T-cell (primary cell): ENCODE data around the gene RADIL. TPM values are rescaled to one million over a fixed set of nuclear protein-coding genes. Genes with fewer than 3 reads are reported as not detected.

ENCODE experiments used
- ATAC-seq, 4 experiments: fragments of 200-7000 bp in 3 of 4; fragments of 150-1000 bp in 1 of 4; cut with Tn5 transposase; replicated peaks in 1 of 4; 1 replicate in 3 of 4; 2 replicates in 1 of 4; pipeline ENCODE4 v1.10.0; 2021; ENCODE audit warnings: moderate library complexity in 3 of 4, mild to moderate bottlenecking in 2 of 4, moderate number of reproducible peaks in 1 of 4
- CTCF ChIA-PET, 2 donors: fragments of 300-600 bp; sonication (Branson Sonifier 250); formaldehyde crosslinking; loops; one replicate each; lab custom pipeline; 2022; ENCODE audit warnings: antibody characterized with exemption in 2 of 2; lab: Charles Lee
- POLR2A ChIA-PET, 2 donors: fragments of 300-600 bp; sonication (Branson Sonifier 250); formaldehyde crosslinking; loops; one replicate each; lab custom pipeline; 2022; ENCODE audit warnings: antibody characterized with exemption in 2 of 2; lab: Charles Lee
- DNase-seq, 35 experiments: peaks; one replicate each; pipeline versions ENCODE4 v3.0.0 to v3.0.0-alpha.2; 2013 to 2023
- H3K27ac ChIP-seq: one replicate; pipeline ENCODE4 v1.5.1; 2013; ENCODE audit warnings: low read length
- H3K27me3 ChIP-seq, 2 experiments: replicated peaks in 1 of 2; 1 replicate in 1 of 2; 2 replicates in 1 of 2; pipeline versions ENCODE4 v1.6.1 to v1.7.0; 2013; ENCODE audit warnings: low read length in 1 of 2, mixed read lengths in 1 of 2; ENCODE audit not compliant: control insufficient read depth in 2 of 2, insufficient read depth in 2 of 2; ENCODE audit errors: extremely low read depth in 1 of 2
- H3K36me3 ChIP-seq, 2 donors: 1 replicate in 1 of 2; 2 replicates in 1 of 2; pipeline versions ENCODE4 v1.6.1 to v1.7.0; 2013; ENCODE audit warnings: low read length in 1 of 2; ENCODE audit not compliant: control insufficient read depth in 2 of 2, insufficient read depth in 1 of 2; ENCODE audit errors: extremely low read depth in 1 of 2
- H3K4me1 ChIP-seq, 2 experiments: 1 replicate in 1 of 2; 2 replicates in 1 of 2; pipeline versions ENCODE4 v1.6.1 to v1.7.0; 2013; ENCODE audit warnings: low read length in 2 of 2, mixed read lengths in 1 of 2; ENCODE audit not compliant: insufficient read depth in 2 of 2, control insufficient read depth in 1 of 2; ENCODE audit errors: extremely low read depth in 1 of 2
- H3K4me3 ChIP-seq, 2 donors: 1 replicate in 1 of 2; 2 replicates in 1 of 2; pipeline versions ENCODE4 v1.5.1 to v1.7.0; 2013; ENCODE audit warnings: mild to moderate bottlenecking in 2 of 2, low read length in 1 of 2, moderate library complexity in 1 of 2; ENCODE audit not compliant: control insufficient read depth in 1 of 2; ENCODE audit errors: extremely low read depth in 1 of 2
- H3K9me3 ChIP-seq: 2 replicates; pipeline ENCODE4 v1.7.0; 2013
- H3K27ac Mint-ChIP-seq, 2 donors: one replicate each; pipeline ENCODE4 v1.8.0; 2020 to 2021; ENCODE audit warnings: mild to moderate bottlenecking in 2 of 2, mixed read lengths in 2 of 2
- H3K27me3 Mint-ChIP-seq, 2 donors: one replicate each; pipeline ENCODE4 v1.8.0; 2021 to 2022; ENCODE audit warnings: mixed read lengths in 2 of 2
- H3K36me3 Mint-ChIP-seq: one replicate; pipeline ENCODE4 v1.8.0; 2021; ENCODE audit warnings: mixed read lengths
- H3K4me1 Mint-ChIP-seq, 3 donors: one replicate each; pipeline ENCODE4 v1.8.0; 2020 to 2022; ENCODE audit warnings: mixed read lengths in 3 of 3, mild to moderate bottlenecking in 1 of 3
- H3K4me3 Mint-ChIP-seq, 3 donors: one replicate each; pipeline ENCODE4 v1.8.0; 2020 to 2022; ENCODE audit warnings: mild to moderate bottlenecking in 3 of 3, mixed read lengths in 3 of 3, moderate library complexity in 3 of 3
- H3K9me3 Mint-ChIP-seq, 3 donors: one replicate each; pipeline ENCODE4 v1.8.0; 2020 to 2022; ENCODE audit warnings: mixed read lengths in 3 of 3
- WGBS: methylation state at CpG from one replicate; pipeline ENCODE4 v1.1.5; 2013; ENCODE audit warnings: missing lambda C conversion rate; ENCODE audit not compliant: insufficient coverage; 5-methylcytosine and 5-hydroxymethylcytosine counted together
- total RNA-seq, 35 experiments: library from RNA in 6 of 35; stranded (reverse) in 6 of 35; fragments of 120-200 nt in 1 of 35; gene quantifications; one replicate each; pipeline versions ENCODE4 v1.2.1 to v1.2.4 and lab custom pipeline; 2013 to 2026

The RADIL gene
- total RNA-seq, 5 donors from 2014 or later (not counting 1 experiment from before 2014, with no cell fraction given), result 0.20 to 0.30 TPM; not detected in 3

DNA sequence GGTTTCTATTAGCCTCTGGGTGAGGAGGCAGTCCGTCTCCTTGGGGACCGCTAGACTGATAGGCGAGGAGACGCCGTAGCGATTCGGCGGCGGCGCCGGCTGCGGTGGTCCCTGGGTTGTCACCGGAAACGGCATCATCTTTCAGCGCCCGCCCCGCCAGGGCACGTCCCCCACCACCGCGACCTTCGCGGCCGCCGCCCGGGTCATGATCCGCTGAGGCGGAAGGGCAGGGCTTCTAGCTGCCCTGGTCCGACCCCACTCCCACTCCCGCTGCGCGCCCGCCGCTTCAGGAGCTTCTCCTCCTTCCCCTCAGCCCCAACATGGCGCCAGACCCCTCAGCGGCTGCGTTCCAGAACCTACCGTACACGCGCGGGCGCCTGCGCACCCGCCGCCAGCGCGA lies 21.8 kb downstream of the RADIL start, which contains the start of gene PAPOLB:
Gene PAPOLB, minus strand, starts transcription at position 358 of the 400 bp plus-strand sequence. Its CDS starts 220 bp downstream, at position 138.
- H3K9me3 Mint-ChIP-seq, result peaks cover 0 to 6% (median 0%) of the 10 kb centered on the region in 3 donors
- DNase-seq, result peak in 20 of 35 experiments; percentile 9 to 41 (median 24)
- peak; percentile 37 to 62 (median 48) for ATAC-seq
- no peaks in the 10 kb centered on the region for H3K36me3 Mint-ChIP-seq
- peak within 1 kb of the TSS; percentile 25 to 56 (median 34) for H3K4me3 Mint-ChIP-seq
- Histone ChIP-seq H3K4me1 (peaks cover 0 to 10% of the 10 kb centered on the region in 2 experiments), H3K27ac (no peak within 1 kb of the TSS), H3K9me3 (peaks cover 9% of the 10 kb centered on the region), H3K27me3 (peaks cover 9 to 14% of the 10 kb centered on the region in 2 experiments), H3K36me3 (no peaks in the 10 kb centered on the region), H3K4me3 (peak within 1 kb of the TSS; percentile 30 to 65)
- CTCF ChIA-PET, result no interaction called here
- peaks cover 45 to 56% of the 10 kb centered on the region in 2 donors for H3K27me3 Mint-ChIP-seq
- H3K4me1 Mint-ChIP-seq, result peaks cover 0 to 3% (median 1%) of the 10 kb centered on the region in 3 donors
- POLR2A ChIA-PET, result no interaction called here
- no peak within 1 kb of the TSS for H3K27ac Mint-ChIP-seq
- 20% methylated on average over 30 of the region's 46 CpGs for WGBS

DNA sequence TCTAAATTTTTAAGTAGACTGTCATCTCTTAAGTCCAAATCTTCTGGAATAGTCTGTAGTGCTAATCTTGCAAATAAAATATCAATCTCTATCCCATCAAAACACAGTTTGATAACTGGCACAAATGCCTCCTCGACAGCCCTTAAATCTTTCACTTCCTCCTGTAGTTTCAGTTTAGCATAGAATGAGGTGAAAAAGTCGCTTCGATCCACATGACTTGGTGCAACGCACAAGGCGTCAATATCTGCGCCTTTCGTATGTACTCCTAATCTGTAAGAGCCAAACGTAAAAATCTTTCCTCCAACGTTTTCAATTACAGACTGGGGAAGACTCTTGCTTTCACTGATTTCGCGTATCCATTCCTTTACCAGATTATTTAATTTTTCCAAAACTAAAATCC lies 22.3 kb downstream of the RADIL start:
- H3K36me3 ChIP-seq, result no peaks in the 10 kb centered on the region
- Mint-ChIP-seq H3K36me3 (no peaks in the 10 kb centered on the region), H3K4me3 (peak overlapping the region; percentile 25 to 56 (median 34)), H3K9me3 (peaks cover 0 to 6% (median 0%) of the 10 kb centered on the region in 3 donors), H3K4me1 (peaks cover 0 to 3% (median 1%) of the 10 kb centered on the region in 3 donors), H3K27ac (no peak overlapping the region), H3K27me3 (peaks cover 45 to 53% of the 10 kb centered on the region in 2 donors)
- no peak for ATAC-seq
- no peak for DNase-seq
- H3K27ac ChIP-seq, result no peak overlapping the region
- peak overlapping the region in 1 of 2 donors; percentile 65 for H3K4me3 ChIP-seq
- ChIA-PET CTCF (no interaction called here), POLR2A (no interaction called here)
- H3K27me3 ChIP-seq, result peaks cover 9 to 14% of the 10 kb centered on the region in 2 experiments
- H3K4me1 ChIP-seq, result peaks cover 0 to 10% of the 10 kb centered on the region in 2 experiments
- WGBS, result 89% methylated on average over 10 of the region's 11 CpGs
- H3K9me3 ChIP-seq, result peaks cover 9% of the 10 kb centered on the region

DNA sequence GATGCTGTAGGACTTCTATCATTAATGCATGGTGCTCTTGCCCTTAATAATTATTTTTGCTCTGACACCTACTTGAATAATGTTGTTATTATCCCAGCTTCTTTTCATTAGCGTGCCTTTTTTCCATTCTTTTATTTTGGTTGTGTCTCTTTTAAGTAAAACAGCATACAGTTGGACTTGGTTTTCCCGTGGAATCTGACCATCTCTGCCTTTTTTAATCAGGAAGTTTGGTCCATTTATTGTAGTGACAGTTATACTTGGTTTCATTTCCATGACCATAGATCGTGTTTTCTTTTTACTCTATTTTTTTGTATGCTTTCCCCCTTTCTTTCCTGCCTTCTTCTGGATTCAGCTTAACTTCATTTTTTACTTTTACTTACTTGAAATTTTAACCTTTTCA lies 26.3 kb downstream of the RADIL start:
- no peak overlapping the region for H3K27ac Mint-ChIP-seq
- WGBS, result 86% methylated on average over 1 of the region's 3 CpGs
- H3K4me1 Mint-ChIP-seq, result peaks cover 0 to 3% (median 1%) of the 10 kb centered on the region in 3 donors
- peaks cover 0 to 9% of the 10 kb centered on the region in 2 experiments for H3K4me1 ChIP-seq
- H3K36me3 Mint-ChIP-seq, result no peaks in the 10 kb centered on the region
- no peak for DNase-seq
- H3K27me3 ChIP-seq, result peaks cover 4 to 17% of the 10 kb centered on the region in 2 experiments
- H3K4me3 ChIP-seq, result no peak overlapping the region
- H3K36me3 ChIP-seq, result no peaks in the 10 kb centered on the region
- no peaks in the 10 kb centered on the region for H3K9me3 Mint-ChIP-seq
- peaks cover 5% of the 10 kb centered on the region for H3K9me3 ChIP-seq
- H3K27me3 Mint-ChIP-seq, result peaks cover 15 to 21% of the 10 kb centered on the region in 2 donors
- CTCF ChIA-PET, result interaction anchor here in 1 of 2 donors (0.5 to 0.6 kb wide), 2 partner anchors 11 to 172 kb away, joined by 3 to 4 read pairs; no protein-coding TSS in a partner anchor
- POLR2A ChIA-PET, result no interaction called here
- H3K27ac ChIP-seq, result no peak overlapping the region
- no peak overlapping the region for H3K4me3 Mint-ChIP-seq
- ATAC-seq, result no peak

DNA sequence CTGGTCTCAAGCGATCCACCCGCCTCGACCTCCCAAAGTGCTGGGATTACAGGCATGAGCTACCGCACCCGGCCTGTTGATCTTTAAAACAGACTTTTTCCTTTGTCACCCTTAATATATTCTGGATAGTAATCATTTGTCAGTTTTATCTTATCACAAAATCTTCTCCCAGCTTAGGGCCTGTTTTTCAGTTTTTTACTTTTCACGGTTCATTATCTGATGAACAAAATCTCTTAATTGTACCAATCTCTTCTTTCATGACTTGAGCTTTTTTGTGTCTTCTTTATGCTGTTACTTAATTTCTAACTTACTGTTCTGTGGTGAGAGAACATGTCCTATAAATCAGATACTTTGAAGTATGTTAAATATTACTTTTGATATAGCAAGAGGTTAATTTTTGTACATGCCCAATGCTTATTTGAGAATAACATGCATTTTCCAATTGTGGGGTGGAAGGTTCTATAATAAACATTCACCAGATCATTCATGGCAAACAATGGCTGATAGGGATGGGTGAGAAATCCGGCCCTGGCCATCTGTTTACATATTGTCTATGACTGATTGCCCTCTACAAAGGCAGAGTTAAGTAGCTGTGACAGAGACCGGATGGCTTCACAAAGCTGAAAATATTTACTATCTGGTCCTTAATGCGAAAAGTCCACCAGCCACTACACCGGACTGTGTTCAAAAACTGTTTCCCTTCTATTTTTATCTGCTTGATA lies 27.0 kb downstream of the RADIL start:
- peaks cover 4 to 10% of the 10 kb centered on the region in 2 experiments for H3K27me3 ChIP-seq
- H3K27ac Mint-ChIP-seq, result no peak overlapping the region
- CTCF ChIA-PET, result interaction anchor here in 1 of 2 donors (0.5 to 0.6 kb wide), 2 partner anchors 10 to 171 kb away, joined by 3 to 4 read pairs; no protein-coding TSS in a partner anchor
- H3K4me1 Mint-ChIP-seq, result peaks cover 0 to 3% (median 1%) of the 10 kb centered on the region in 3 donors
- no peaks in the 10 kb centered on the region for H3K9me3 Mint-ChIP-seq
- no peaks in the 10 kb centered on the region for H3K36me3 Mint-ChIP-seq
- no peaks in the 10 kb centered on the region for H3K36me3 ChIP-seq
- H3K27ac ChIP-seq, result no peak overlapping the region
- no peak overlapping the region for H3K4me3 Mint-ChIP-seq
- peaks cover 13 to 17% of the 10 kb centered on the region in 2 donors for H3K27me3 Mint-ChIP-seq
- peaks cover 5% of the 10 kb centered on the region for H3K9me3 ChIP-seq
- no peak for ATAC-seq
- no CpG with 5 or more reads among the region's 10 CpGs for WGBS
- POLR2A ChIA-PET, result no interaction called here
- no peak overlapping the region for H3K4me3 ChIP-seq
- peaks cover 0 to 2% of the 10 kb centered on the region in 2 experiments for H3K4me1 ChIP-seq
- DNase-seq, result no peak

DNA sequence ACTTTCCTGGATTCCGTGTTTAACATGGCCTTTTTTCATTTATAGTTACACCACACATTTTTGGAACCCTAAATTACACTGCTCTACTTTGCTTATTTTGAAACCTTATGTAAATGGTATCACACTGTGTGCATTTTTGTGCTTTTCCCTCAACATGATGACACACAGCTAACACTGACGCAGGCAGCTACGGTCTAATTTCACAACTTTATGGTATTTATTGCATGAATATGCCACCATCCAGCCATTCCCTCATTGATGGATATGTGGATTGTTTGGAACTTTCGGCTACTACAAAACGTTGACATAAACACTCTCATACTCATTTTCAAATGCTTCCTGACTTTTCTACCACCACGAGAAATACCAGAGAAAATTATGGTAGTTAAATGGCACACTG lies 28.6 kb downstream of the RADIL start:
- Mint-ChIP-seq H3K4me1 (peaks cover 0 to 1% (median 0%) of the 10 kb centered on the region in 3 donors), H3K36me3 (no peaks in the 10 kb centered on the region), H3K4me3 (no peak overlapping the region), H3K27me3 (peaks cover 2 to 5% of the 10 kb centered on the region in 2 donors), H3K27ac (no peak overlapping the region), H3K9me3 (no peaks in the 10 kb centered on the region)
- no peak overlapping the region for H3K4me3 ChIP-seq
- CTCF ChIA-PET, result no interaction called here
- H3K4me1 ChIP-seq, result no peaks in the 10 kb centered on the region
- ATAC-seq, result no peak
- POLR2A ChIA-PET, result no interaction called here
- DNase-seq, result no peak
- H3K27ac ChIP-seq, result no peak overlapping the region
- no CpG with 5 or more reads among the region's 6 CpGs for WGBS
- H3K9me3 ChIP-seq, result no peaks in the 10 kb centered on the region
- H3K36me3 ChIP-seq, result no peaks in the 10 kb centered on the region
- peaks cover 0 to 11% of the 10 kb centered on the region in 2 experiments for H3K27me3 ChIP-seq

DNA sequence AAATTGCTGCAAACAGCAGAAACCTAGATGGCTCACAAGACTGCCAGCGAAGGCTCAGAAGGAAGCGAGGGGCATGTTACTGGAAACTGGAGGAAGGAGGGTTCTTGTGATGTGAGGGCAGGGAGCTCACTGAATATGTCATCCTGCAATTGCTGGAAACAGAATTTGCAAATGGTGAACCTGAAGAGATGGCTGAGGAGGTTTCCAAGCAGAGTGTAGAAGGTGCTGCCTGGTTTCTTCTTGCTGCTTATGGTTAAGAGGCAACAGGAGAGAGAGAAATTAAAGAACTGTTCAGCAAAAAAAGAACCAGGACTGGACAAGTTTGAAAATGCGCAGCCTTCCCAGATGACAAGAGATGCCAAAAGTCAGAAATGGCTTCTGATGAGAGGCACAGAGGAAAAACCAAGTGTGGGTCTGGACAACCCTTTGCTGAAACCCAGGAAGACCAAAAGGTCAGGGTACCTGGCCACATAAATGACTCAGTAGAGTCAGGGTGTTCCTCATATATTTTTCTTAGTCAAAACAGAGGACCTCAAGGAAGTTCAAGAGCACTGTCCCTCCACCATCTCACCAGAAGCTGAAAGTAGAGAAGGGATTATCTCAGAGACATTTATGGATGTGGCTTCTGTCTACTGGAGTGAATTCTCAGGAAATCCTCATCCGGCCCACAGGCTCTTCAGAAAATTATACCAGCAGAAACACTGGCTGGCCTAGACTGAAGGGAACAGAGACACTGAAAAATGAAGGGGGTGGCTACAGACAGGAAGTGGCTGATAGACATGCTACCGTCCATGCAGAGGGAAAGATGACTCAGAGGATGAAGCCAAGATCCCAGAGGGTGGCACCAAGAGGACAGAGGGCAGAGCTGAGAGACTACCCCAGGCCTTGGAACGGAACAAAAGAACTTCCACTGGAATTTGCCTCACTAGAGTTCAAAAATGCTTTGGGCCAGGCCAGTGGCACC lies 31.8 kb downstream of the RADIL start:
- Histone ChIP-seq H3K4me1 (no peaks in the 10 kb centered on the region), H3K9me3 (no peaks in the 10 kb centered on the region), H3K27ac (no peak overlapping the region), H3K4me3 (no peak overlapping the region), H3K36me3 (no peaks in the 10 kb centered on the region), H3K27me3 (peaks cover 0 to 15% of the 10 kb centered on the region in 2 experiments)
- DNase-seq, result no peak
- ChIA-PET POLR2A (no interaction called here), CTCF (interaction anchor here in 1 of 2 donors (0.6 kb wide), 1 partner anchor 1757 kb away, joined by 4 read pairs; no protein-coding TSS in a partner anchor)
- H3K27ac Mint-ChIP-seq, result no peak overlapping the region
- no peak for ATAC-seq
- peaks cover 0 to 8% of the 10 kb centered on the region in 2 donors for H3K27me3 Mint-ChIP-seq
- H3K4me1 Mint-ChIP-seq, result no peaks in the 10 kb centered on the region
- 69% methylated on average over 4 of the region's 6 CpGs for WGBS
- H3K36me3 Mint-ChIP-seq, result no peaks in the 10 kb centered on the region
- no peaks in the 10 kb centered on the region for H3K9me3 Mint-ChIP-seq
- H3K4me3 Mint-ChIP-seq, result no peak overlapping the region
